Measurements from ENCODE around the gene ABTB2.
A peak's percentile ranks its signal among the peaks of the same experiment; 100 is the strongest.

ABTB2 gene

GRCh38 chr11:34340653-34341052 is 17.2 kb downstream of the ABTB2 start:
- no peak for DNase-seq

- DNase-seq, result no peak
These were observed 18.4 kb downstream of the ABTB2 start for GRCh38 chr11:34339149-34340064.

- peak; percentile 27 to 82 for DNase-seq
These were observed 20.8 kb downstream of the ABTB2 start for GRCh38 chr11:34337016-34337415.

GRCh38 chr11:34335801-34336200 is 22.0 kb downstream of the ABTB2 start:
- no peak for DNase-seq

GRCh38 chr11:34335331-34335730 is 22.5 kb downstream of the ABTB2 start:
- no peak for DNase-seq

GRCh38 chr11:34333787-34334186 is 24.0 kb downstream of the ABTB2 start:
- DNase-seq, result no peak

GRCh38 chr11:34332524-34332923 is 25.3 kb downstream of the ABTB2 start:
- no peak for DNase-seq

GRCh38 chr11:34331736-34332135 is 26.1 kb downstream of the ABTB2 start:
- no peak for DNase-seq

GRCh38 chr11:34331329-34331728 is 26.5 kb downstream of the ABTB2 start:
- DNase-seq, result no peak

- DNase-seq, result no peak
These were observed 27.2 kb downstream of the ABTB2 start for GRCh38 chr11:34330653-34331052.

- DNase-seq, result no peak
These were observed 27.9 kb downstream of the ABTB2 start for GRCh38 chr11:34329876-34330275.

- DNase-seq, result no peak
These were observed 29.2 kb downstream of the ABTB2 start for GRCh38 chr11:34328632-34328910.

GRCh38 chr11:34327804-34328631 is 29.8 kb downstream of the ABTB2 start:
- DNase-seq, result no peak

GRCh38 chr11:34324466-34324865 is 33.3 kb downstream of the ABTB2 start:
- DNase-seq, result no peak

- no peak for DNase-seq
These were observed 34.2 kb downstream of the ABTB2 start for GRCh38 chr11:34323601-34324000.

GRCh38 chr11:34318111-34319037 is 39.4 kb downstream of the ABTB2 start:
- no peak for DNase-seq

GRCh38 chr11:34317666-34318065 is 40.1 kb downstream of the ABTB2 start:
- DNase-seq, result no peak

- no peak for DNase-seq
These were observed 40.8 kb downstream of the ABTB2 start for GRCh38 chr11:34317036-34317360.

- no peak for DNase-seq
These were observed 41.3 kb downstream of the ABTB2 start for GRCh38 chr11:34316347-34317035.

- no peak for DNase-seq
These were observed 42.4 kb downstream of the ABTB2 start for GRCh38 chr11:34315394-34315793.

- no peak for DNase-seq
These were observed 42.9 kb downstream of the ABTB2 start for GRCh38 chr11:34314936-34315335.

GRCh38 chr11:34314176-34314575 is 43.6 kb downstream of the ABTB2 start:
- no peak for DNase-seq

- no peak for DNase-seq
These were observed 44.7 kb downstream of the ABTB2 start for GRCh38 chr11:34313099-34313517.

Measured in NCI-H187 (cell line).